NCI-H2029 (cell line): ENCODE results near the gene TNNI3.
"Not testable (repeated sequence)": the region's sequence is repeated elsewhere in the genome, so short reads cannot be mapped to it uniquely, and the experiment has no call there.

Source experiments
- DNase-seq: peaks from one replicate; lab custom pipeline; 2025; lab: John Stamatoyannopoulos, UW

The TNNI3 gene

DNA sequence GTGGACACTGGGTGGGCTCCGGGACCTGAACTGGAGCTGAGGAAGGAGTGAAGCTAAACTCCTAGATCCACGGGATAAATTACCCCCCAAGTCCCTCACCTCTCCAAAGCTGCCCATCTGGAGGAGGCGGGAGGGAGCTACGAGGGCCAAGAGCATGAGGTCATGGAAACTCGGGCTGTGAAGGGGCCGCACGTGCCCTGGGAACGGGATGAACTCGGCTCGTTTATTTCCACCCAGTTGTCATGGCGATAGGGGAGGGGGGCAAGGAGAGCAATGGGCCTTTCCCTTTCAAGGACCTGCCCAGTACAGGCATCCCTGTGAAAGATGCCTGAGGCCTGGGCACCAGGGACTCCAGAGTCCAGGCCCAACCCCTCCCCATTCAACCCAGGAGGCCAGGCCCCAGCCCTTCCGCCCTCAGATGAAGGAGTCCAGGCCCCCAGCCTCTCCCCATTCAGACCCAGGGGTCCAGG, 43.9 kb downstream of the TNNI3 start:
- no peak for DNase-seq

- DNase-seq = no peak
Measured at GRCh38 chr19:55112777-55113569, 44.6 kb downstream of the TNNI3 start.

DNA sequence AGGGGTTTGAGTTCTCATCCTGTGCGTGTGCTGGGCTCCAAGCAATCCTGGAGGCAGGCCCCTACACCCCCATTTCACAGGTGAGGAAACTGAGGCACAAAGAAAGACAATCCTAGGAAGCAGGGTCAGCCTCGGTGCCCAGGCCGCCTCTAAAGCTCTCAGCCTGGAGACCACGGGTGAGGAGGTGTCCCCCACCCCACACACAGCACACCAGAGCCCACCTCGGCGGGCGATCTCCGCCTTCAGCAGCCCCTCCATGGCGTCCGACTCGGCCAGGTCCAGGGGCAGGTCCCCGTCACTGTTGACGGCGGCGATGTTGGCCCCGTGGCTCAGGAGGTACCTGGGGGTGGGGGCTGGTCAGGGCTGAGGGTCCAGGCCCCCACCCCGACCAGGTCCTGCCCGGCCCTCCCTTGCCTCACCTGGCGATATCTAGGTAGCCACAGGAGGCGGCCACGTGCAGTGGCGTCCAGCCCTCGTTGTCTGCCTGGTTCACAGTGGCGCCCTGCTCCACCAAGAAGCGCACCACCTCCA, 45.2 kb downstream of the TNNI3 start:
- DNase-seq = no peak

DNA sequence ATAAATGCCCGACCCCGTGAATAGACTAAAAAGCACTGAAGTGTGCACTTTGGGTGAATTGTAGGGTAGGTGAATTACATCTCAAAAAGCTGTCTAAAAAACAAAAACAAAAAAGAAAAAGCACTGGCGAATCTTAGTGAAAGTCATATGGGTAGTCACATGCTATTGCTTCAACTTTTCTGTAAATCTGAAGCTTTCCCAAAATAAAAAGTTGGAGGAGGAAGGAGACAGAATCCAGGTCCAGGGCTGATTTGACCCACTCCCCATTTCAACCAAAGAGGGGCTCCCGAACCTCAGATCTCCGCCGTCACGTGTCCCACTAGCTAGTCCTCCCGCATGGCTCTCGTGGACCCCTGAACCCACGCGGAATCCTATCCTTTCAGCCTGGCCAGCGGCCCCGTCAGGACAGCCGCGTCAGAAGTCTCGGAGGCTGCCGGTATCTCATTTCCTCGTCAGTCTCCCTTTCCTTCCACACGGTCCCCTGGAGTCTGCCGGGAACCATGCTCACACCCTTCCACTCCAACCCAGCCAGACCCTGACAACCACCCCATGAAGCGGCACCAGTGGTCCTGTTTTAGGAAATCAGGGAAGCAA, 46.2 kb downstream of the TNNI3 start:
- DNase-seq = no peak

GRCh38 chr19:55109527-55110291, 47.8 kb downstream of the TNNI3 start:
- DNase-seq = no peak

GRCh38 chr19:55107252-55107651, 50.3 kb downstream of the TNNI3 start:
- not testable (repeated sequence) for DNase-seq

DNA sequence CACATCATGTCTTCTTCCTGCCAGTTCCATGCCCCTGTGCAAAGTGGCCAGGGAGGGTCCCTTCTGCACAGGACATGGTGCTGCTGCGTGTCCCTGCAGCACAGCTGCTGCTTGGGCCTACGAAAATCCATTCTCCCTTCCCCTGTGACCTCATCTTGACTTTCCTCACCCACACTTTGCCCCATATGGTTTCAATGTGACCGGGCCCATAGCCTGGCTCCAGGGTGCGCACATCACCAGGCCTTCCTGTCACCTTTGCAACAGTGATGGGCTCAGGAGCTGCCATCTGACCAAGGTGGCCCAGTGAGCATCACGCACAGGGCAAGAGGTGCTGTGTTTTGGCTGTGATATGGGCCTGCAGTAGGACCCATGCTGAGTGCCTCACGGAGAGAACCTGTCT, 50.9 kb downstream of the TNNI3 start:
- DNase-seq = no peak

GRCh38 chr19:55105237-55105636, 52.3 kb downstream of the TNNI3 start:
- DNase-seq = no peak

DNA sequence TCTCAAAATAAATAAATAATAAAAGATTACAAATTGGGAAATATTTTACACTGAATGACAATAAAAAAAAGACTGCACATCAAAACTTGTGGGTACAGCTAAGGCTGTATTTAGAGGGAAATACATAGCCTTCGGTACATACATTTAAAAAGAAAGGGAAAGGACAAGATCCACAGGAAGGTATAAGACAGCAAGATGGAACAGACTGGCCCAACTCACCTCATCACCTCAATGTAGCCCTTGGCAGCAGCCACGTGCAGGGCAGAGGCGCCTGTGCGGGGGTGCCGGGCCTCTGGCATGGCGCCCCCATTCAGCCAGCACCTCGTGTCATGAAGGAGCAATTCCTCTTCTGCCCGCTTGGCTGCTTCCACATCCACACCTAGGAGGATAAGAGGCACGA, 54.3 kb downstream of the TNNI3 start:
- no peak for DNase-seq
